HG02884 (cell line): ENCODE results near the gene UBE2M.

Experiments used
- ATAC-seq: cut with Tn5 transposase; IDR thresholded peaks from one replicate; pipeline ENCODE4 v1.9.1; 2021; ENCODE audit warnings: mild to moderate bottlenecking, moderate library complexity; ENCODE audit not compliant: unreplicated experiment

Gene UBE2M

DNA sequence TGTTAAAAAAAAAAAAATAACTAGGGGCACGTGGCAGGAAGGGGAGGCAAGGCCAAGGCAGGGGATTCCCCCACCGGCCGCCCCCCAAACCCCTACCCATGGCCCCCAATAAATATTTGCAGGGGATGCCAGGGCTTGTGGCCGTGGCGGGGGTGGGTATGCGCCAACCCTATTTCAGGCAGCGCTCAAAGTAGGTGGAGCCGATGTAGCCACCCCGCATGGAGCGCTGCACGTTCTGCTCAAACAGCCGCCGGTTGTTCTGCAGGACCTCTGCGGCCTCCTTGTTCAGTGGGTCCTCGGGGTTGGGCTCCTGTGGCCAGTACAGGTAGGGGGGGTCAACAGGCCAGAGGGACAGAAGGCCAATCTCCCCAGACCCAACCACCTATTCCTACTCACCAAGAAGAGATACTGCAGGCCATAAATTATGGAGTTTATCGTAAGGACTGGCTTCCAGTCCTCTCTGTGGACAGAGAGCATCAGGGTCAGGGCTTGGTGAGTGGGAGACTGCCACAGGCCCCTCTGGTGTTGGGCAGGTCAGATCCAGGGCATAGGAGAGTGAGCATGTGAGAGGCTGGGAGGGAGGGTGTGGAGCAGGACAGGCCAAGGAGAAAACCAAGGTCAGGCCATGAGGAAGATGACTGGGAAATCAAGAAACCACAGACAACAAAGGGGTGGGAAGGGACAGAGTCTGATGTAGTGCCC is 2.3 kb downstream of the UBE2M start:
- no peak for ATAC-seq

GRCh38 chr19:58555369-58555885 is 3.0 kb downstream of the UBE2M start:
- no peak for ATAC-seq

DNA sequence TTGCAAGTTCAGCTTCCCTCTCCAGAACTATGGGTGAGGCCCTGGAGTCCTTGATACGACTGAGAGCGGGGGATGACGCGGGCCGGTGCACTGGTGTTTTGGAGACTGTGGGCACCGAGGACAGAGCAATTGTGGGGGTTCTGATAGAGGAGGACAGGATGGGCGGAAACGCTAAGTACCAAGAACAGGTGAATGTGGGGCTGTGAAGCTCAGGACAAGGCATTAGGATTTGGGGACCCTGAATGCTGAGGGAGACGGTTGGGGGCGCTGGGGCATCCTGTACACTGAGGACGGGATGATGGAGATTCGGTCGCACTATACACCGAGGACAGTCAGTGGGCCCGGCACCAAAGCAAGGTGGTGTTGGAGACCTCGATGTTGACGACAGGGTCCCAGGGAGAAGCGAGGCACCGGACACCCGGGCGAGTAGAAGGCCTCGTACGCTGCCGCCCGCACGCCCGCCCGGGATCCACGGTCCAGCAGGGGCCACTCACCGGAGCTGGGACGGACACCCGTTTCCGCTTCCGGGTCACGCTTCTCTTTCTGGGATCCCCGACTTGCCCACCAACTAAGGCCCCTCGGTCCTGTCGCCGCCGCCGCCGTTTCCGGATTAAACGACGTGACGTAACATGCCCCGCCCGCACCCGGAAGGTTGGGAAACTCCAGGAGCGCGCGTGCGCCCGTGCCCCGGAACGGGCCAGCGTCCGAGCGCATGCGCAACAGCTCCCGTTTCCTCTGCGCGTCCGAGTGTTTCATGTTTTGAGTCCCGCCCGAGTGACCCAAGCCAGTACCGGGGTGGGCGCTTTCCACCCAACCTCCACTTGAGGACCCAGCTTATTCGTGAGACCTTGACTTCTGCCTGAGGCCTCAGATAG is 3.7 kb downstream of the UBE2M start, which contains the start of gene CHMP2A:
Gene CHMP2A, minus strand, starts transcription at position 612 of the 875 bp plus-strand sequence. CDS start 893 bp downstream, outside the sequence.
- ATAC-seq, result no peak

GRCh38 chr19:58553799-58554493 is 4.5 kb downstream of the UBE2M start:
- no peak for ATAC-seq

DNA sequence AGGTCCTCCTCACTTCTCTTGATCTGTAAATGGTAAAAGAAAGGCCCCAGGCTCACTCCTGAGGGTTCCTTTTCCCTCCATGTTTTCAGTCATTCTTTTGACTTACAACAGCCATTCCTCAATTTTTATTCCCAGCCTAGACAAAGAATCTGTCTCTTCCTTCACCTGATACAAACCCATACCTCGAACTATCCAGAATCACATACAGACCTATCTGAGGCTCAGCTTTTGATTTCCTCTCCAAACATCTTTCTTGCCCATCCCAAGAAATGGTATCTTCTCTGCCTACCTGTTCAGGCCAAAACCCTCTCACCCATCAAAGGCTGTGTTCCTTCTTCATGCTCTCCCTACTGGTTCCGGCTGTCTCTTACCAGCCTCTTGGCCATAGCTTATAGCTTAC is 5.8 kb downstream of the UBE2M start:
- ATAC-seq, result no peak

GRCh38 chr19:58551577-58552471 is 6.6 kb downstream of the UBE2M start:
- no peak for ATAC-seq

DNA sequence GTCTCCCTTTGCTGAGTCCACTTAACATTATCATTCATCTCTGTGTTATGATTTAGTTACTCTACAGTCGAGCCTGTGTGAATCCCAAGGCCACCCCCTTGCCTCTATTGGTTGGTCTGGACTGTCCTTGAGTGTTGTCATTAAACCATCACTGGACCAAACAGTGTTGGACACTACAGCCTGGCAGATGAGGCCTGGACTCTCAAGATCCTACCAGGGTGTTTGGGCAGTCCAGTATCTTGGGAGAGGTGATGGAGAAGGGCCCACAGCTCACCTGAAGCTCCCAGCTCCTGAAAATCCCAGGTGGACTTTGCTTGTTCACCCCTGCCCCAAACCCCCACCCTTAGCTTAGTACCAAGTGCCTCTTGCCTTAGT is 7.3 kb downstream of the UBE2M start:
- ATAC-seq, result no peak

DNA sequence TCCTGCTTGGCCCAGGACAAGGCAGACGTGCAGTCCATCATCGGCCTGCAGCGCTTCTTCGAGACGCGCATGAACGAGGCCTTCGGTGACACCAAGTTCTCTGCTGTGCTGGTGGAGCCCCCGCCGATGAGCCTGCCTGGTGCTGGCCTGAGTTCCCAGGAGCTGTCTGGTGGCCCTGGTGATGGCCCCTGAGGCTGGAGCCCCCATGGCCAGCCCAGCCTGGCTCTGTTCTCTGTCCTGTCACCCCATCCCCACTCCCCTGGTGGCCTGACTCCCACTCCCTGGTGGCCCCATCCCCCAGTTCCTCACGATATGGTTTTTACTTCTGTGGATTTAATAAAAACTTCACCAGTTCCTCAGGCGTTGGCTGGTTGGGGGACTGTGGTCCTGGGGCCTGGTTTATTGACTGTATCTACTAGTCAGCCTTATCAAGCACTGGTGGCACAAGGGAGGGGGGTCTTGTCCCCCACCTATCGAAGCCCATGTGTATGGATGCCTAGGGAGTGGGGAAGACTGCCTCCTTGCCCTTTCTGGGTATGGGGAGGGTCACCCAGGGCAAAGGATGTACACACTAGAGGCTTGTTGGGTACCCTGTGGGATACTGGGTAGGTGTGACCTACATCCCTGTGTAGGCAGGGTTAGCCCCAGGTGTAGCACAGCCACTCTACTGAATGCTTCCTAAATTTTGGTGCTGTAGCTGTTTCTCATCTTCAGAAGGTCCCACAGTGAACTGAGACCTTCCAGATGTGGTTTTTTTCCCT is 7.9 kb downstream of the UBE2M start:
- no peak for ATAC-seq

DNA sequence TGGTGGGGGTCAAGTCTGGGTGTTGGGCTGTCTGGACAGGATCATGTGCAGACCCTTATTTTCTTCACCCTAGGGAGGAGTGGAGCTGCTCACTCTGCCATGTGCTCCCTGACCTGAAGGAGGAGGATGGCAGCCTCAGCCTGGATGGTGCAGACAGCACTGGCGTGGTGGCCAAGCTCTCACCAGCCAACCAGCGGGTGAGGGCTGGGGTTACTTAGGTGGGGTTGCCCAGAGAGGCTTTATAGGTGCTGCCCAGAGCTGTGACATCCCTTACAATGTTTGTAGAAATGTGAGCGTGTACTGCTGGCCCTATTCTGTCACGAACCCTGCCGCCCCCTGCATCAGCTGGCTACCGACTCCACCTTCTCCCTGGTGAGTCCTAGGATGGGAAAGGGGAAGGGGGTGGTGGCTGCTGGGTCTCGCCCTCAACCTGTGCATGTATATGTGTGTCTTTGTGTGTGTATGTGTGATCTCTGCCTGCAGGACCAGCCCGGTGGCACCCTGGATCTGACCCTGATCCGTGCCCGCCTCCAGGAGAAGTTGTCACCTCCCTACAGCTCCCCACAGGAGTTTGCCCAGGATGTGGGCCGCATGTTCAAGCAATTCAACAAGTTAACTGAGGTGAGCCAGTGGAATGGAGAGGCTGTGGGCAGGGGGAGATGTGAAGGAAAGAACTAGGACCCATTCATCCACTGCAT is 8.6 kb downstream of the UBE2M start:
- ATAC-seq, result no peak

DNA sequence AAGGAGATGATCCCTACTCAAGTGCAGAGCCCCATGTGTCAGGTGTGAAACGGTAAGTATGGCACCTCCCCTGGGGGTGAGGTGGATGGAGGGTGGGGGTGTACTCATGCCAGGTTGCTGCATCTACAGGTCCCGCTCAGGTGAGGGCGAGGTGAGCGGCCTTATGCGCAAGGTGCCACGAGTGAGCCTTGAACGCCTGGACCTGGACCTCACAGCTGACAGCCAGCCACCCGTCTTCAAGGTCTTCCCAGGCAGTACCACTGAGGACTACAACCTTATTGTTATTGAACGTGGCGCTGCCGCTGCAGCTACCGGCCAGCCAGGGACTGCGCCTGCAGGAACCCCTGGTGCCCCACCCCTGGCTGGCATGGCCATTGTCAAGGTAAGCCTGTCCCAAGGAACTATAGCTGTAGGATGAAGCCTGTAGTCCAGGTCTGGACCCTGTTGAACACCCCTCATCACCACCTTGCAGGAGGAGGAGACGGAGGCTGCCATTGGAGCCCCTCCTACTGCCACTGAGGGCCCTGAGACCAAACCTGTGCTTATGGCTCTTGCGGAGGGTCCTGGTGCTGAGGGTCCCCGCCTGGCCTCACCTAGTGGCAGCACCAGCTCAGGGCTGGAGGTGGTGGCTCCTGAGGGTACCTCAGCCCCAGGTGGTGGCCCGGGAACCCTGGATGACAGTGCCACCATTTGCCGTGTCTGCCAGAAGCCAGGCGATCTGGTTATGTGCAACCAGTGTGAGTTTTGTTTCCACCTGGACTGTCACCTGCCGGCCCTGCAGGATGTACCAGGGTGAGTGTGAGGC is 9.3 kb downstream of the UBE2M start:
- no peak for ATAC-seq

DNA sequence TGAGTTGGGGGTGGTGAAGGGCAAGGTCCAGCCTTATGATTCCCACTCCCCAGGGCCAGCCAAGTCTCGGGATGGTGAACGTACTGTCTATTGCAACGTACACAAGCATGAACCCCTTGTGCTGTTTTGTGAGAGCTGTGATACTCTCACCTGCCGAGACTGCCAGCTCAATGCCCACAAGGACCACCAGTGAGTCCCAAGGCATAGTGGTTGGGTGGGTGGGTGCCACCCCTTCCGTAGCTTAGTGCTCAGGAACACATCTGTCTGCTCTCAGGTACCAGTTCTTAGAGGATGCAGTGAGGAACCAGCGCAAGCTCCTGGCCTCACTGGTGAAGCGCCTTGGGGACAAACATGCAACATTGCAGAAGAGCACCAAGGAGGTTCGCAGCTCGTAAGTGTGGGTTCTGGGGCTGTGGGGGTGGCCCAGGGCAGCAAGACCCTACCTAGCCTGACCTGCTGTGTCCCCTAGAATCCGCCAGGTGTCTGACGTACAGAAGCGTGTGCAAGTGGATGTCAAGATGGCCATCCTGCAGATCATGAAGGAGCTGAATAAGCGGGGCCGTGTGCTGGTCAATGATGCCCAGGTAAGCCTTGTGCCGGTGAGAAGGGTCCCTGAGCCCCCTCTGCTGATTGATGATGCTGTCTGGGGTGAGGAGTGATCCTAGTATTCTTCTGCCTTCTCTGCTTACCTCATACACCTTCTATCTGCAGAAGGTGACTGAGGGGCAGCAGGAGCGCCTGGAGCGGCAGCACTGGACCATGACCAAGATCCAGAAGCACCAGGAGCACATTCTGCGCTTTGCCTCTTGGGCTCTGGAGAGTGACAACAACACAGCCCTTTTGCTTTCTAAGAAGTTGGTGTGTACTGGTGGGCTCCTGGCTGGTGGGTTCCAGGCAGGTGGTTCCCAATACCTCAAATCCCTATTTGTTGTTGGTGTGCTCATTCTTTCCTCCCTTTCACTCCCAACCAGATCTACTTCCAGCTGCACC is 10.8 kb downstream of the UBE2M start:
- ATAC-seq, result no peak

DNA sequence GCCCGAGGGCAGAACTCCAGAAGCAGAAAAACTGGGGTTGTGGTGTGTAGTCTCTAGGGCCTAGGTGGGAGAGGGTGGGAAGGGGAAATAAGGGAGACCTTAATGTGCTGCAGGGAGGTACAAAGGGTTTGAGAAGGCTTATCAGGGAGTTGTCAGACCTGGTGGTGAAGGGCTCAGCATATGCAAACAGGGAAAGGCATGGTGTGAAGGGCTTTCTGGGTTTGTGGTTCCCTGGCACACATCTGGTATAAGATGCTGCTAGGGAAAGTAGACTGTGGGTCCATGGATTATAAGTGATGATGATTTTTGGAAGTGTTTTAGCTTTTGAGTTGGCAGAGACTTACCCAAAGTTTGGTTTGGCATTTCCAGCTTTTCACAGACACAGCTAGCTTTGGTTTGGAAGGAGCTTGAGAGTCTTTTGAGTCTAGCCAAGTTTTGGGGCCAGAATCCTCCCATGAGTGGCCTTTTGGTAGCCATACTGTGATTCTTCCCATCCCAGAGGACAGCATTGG is 12.3 kb downstream of the UBE2M start:
- ATAC-seq, result no peak

DNA sequence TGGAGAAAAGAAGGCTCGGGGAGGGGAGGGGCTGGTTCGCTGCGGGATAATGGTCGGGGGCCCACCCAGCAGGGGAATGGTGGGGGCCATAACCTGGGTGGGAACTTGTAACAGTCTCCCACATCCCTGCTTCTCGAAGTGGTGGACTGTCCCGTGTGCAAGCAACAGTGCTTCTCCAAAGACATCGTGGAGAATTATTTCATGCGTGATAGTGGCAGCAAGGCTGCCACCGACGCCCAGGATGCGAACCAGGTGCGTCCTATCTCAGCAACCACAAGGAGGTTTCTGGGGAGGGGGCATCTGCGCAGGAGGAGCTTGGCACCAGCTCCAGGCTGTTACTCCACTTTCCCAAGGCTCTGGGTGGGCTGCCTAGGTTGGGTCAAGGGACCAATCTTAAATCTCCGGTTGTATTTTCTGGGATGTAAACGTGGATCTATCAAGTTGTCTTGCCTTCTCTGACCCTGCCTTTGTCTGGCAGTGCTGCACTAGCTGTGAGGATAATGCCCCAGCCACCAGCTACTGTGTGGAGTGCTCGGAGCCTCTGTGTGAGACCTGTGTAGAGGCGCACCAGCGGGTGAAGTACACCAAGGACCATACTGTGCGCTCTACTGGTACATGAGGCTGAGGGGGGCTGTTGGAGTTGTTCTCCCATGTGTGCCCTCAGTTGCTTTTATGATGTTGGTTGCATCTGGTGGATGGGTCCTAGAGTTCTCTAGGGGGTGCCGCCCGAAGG is 13.0 kb downstream of the UBE2M start:
- ATAC-seq, result no peak

GRCh38 chr19:58544591-58545285 is 13.7 kb downstream of the UBE2M start:
- ATAC-seq, result peak; percentile 46

DNA sequence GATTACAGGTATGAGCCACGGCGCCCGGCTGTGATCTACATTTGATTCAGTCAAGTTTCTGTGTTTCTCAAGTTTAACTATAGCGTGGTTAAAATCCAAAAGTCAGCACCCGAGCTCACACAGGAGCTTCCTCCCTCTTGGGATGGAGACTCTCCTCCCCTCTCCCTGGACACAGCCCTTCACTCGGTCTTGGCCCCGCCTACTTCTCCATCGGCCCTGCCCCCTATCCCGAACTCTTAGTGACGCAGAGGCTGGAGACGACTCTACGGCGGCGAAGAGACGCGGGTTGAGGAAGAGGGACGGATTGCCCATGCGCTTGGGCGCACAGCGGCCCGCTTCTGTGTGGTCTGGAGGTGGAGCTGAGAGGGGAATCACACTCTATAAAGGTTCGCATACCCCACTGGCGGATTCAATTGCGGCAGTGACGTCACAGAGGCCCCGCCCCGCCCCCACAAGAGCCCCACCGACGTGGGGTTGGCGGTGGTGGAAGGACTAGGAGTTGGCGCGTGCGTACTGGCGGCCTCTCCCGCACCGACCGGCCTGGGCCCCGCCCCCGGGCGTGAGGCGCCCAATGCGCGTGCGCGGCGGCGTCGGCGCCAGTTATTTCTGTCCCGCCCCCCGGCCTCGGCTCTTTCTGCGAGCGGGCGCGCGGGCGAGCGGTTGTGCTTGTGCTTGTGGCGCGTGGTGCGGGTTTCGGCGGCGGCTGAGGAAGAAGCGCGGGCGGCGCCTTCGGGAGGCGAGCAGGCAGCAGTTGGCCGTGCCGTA is 14.4 kb downstream of the UBE2M start, which contains the start of gene TRIM28:
Gene TRIM28, plus strand, starts transcription at position 239 of the 765 bp plus-strand sequence. CDS start 694 bp downstream, outside the sequence.
- ATAC-seq, result peak; percentile 74
